Heart left ventricle (tissue), 16 donors: ENCODE results near the gene RBM26. TPM values are rescaled to one million over a fixed set of nuclear protein-coding genes. Genes with fewer than 3 reads are reported as not detected.

Experiments used
- ATAC-seq, 4 donors: fragments of 200-7000 bp; cut with Tn5 transposase; one replicate each; pipeline ENCODE4 v1.9.1; 2020 to 2022; ENCODE audit warnings: moderate library complexity in 4 of 4, mild to moderate bottlenecking in 3 of 4, moderate number of reproducible peaks in 1 of 4
- DNase-seq, 5 donors: peaks; one replicate each; pipeline ENCODE4 v3.0.0-alpha.2; 2020
- H3K27ac ChIP-seq, 12 donors: fragments of 200-600 bp; sonication (generic) in 4 of 12; one replicate each; pipeline versions ENCODE4 v1.5.0 to v1.8.0; 2016 to 2022; ENCODE audit warnings: mild to moderate bottlenecking in 2 of 12
- H3K27me3 ChIP-seq, 9 donors: fragments of 200-600 bp; sonication (generic) in 2 of 9; one replicate each; pipeline versions ENCODE4 v1.5.1 to v1.8.0; 2016 to 2022; ENCODE audit warnings: mild to moderate bottlenecking in 3 of 9
- H3K36me3 ChIP-seq, 9 donors: fragments of 200-600 bp; sonication (generic) in 2 of 9; one replicate each; pipeline versions ENCODE4 v1.5.0 to v1.8.0; 2018 to 2022; ENCODE audit warnings: mild to moderate bottlenecking in 2 of 9
- H3K4me1 ChIP-seq, 12 donors: fragments of 200-600 bp; sonication (generic) in 4 of 12; one replicate each; pipeline versions ENCODE4 v1.5.0 to v1.8.0; 2016 to 2022; ENCODE audit warnings: mild to moderate bottlenecking in 3 of 12
- H3K4me3 ChIP-seq, 12 donors: fragments of 200-600 bp; sonication (generic) in 4 of 12; one replicate each; pipeline versions ENCODE4 v1.5.0 to v1.8.0; 2017 to 2022; ENCODE audit warnings: mild to moderate bottlenecking in 9 of 12, moderate library complexity in 4 of 12
- H3K9me3 ChIP-seq, 12 donors: fragments of 200-600 bp; sonication (generic) in 4 of 12; one replicate each; pipeline versions ENCODE4 v1.5.0 to v1.8.0; 2016 to 2022; ENCODE audit warnings: mild to moderate bottlenecking in 1 of 12
- POLR2A ChIP-seq, 2 donors: fragments of 450-650 bp; IDR thresholded peaks; one replicate each; pipeline ENCODE4 v1.6.1; 2017; ENCODE audit warnings: antibody characterized with exemption in 2 of 2, mild to moderate bottlenecking in 2 of 2, moderate library complexity in 2 of 2
- WGBS, 4 donors: extraction: QIAGEN DNeasy Blood & Tissue Kit in 2 of 4; methylation state at CpG; one replicate each; pipeline versions ENCODE4 v1.1.5 to v1.1.7; 2013 to 2018; 5-methylcytosine and 5-hydroxymethylcytosine counted together
- intact Hi-C, 10 donors: fragments of 100-400 bp; cut with DNase I; formaldehyde crosslinking; loops; one replicate each; pipeline versions ENCODE4 v1.11.1 to v1.14.2; 2022
- polyA plus RNA-seq, 2 donors: library from polyadenylated mRNA; stranded (reverse); fragments of 200-250 nt; gene quantifications; one replicate each; pipeline ENCODE4 v1.2.3, GENCODE V29; 2013
- total RNA-seq, 9 donors: library from RNA; depleted of rRNA in 2 of 9; stranded (reverse); fragments of >200 nt in 2 of 9; fragmentation: NEBNext Ultra II Directional in 3 of 9; extraction: Animal tissue kit (Norgen Biotek cat#: 25700) in 3 of 9; gene quantifications; one replicate each; pipeline versions ENCODE4 v1.1.0 to v1.2.4, GENCODE V29; 2016 to 2023
- TF ChIP-seq, protein P1 (sequence below), 12 donors: fragments of 200-600 bp; sonication (generic) in 4 of 12; IDR thresholded peaks; one replicate each; pipeline versions ENCODE4 v1.5.0 to v1.8.0; 2018 to 2022; ENCODE audit warnings: antibody characterized with exemption in 12 of 12, mild to moderate bottlenecking in 5 of 12
- donor health status: ischemic (EF 13 %, LVEDD 7.1; RV severe dilation, severe dysfunction).
- donor health status: healthy with polysubstance abuse.
- donor health status: DM: no; HTN: yes; CAD: no.
- donor health status: DM: no; HTN: no; CAD: no.
- donor health status: ischemic (EF 25% LVEDD 6.9; RV normal size, moderate dysfunction).
- donor health status: ischemic (EF 25% LVEDD 5.7; RV mildly dilated, moderate dysfunction).
- donor health status: healthy.
- donor health status: DM: yes; HTN: yes; CAD: no.
- donor health status: ischemic (EF 35%, LVEDD 5.7; RV mildly dilated, moderate dysfunction).
- donor health status: nonischemic (EF 11% LVEDD 7.7; RV severe dilation, severe dysfunction).
- donor health status: DM: yes; HTN: yes; CAD: no.
- donor health status: PGD.
- donor health status: ischemic (EF 29% LVEDD 5.4; RV normal size, mild dysfunction).
- donor health status: nonischemic (EF 23%, LVEDD 6.1; RV moderate dilation, normal function).

RBM26 gene
- total and polyA plus RNA-seq, 11 donors = 11.5 to 28.4 (median 20.8) TPM

DNA sequence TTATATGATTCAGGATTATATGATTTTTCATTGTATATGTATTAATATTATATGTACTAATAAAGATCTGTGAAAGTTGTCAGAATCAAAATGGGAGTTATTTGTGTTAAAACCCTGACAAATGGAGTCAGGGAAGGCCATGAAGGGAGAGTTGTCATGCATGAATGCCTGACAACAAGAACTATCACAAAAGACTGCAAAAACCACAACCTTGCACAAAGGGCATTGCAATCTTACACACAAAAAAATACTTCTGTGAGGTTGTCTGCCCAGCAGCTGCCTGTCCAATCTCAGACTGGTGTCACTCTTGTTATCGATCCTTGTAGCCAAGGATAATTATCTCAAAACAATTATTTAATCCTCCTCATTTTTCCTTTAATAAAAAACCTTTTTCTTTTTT is 21.2 kb upstream of the RBM26 start:
- ATAC-seq = no peak
- no peak overlapping the region for H3K4me3 ChIP-seq
- no peak for DNase-seq
- H3K4me1 ChIP-seq = peaks cover 0 to 3% (median 0%) of the 10 kb centered on the region in 12 donors
- 78 to 96% (median 82%) methylated on average over 1 of the region's 1 CpG for WGBS, 4 donors
- no peaks in the 10 kb centered on the region for H3K27me3 ChIP-seq
- H3K36me3 ChIP-seq = no peaks in the 10 kb centered on the region
- TF ChIP-seq, protein P1, sequence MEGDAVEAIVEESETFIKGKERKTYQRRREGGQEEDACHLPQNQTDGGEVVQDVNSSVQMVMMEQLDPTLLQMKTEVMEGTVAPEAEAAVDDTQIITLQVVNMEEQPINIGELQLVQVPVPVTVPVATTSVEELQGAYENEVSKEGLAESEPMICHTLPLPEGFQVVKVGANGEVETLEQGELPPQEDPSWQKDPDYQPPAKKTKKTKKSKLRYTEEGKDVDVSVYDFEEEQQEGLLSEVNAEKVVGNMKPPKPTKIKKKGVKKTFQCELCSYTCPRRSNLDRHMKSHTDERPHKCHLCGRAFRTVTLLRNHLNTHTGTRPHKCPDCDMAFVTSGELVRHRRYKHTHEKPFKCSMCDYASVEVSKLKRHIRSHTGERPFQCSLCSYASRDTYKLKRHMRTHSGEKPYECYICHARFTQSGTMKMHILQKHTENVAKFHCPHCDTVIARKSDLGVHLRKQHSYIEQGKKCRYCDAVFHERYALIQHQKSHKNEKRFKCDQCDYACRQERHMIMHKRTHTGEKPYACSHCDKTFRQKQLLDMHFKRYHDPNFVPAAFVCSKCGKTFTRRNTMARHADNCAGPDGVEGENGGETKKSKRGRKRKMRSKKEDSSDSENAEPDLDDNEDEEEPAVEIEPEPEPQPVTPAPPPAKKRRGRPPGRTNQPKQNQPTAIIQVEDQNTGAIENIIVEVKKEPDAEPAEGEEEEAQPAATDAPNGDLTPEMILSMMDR (IDR thresholded peaks at IDR 0.05) = no peak
- TF ChIP-seq POLR2A (IDR thresholded peaks at IDR 0.05) = no peak
- H3K9me3 ChIP-seq = no peaks in the 10 kb centered on the region
- no peak overlapping the region for H3K27ac ChIP-seq
- intact Hi-C loops = loop anchor here in 5 of 10 donors (5.0 to 10.0 kb wide), 5 partner anchors 50 to 110 kb away; partner anchors contain the start of gene NDFIP2 (in 2 of the 5)

DNA sequence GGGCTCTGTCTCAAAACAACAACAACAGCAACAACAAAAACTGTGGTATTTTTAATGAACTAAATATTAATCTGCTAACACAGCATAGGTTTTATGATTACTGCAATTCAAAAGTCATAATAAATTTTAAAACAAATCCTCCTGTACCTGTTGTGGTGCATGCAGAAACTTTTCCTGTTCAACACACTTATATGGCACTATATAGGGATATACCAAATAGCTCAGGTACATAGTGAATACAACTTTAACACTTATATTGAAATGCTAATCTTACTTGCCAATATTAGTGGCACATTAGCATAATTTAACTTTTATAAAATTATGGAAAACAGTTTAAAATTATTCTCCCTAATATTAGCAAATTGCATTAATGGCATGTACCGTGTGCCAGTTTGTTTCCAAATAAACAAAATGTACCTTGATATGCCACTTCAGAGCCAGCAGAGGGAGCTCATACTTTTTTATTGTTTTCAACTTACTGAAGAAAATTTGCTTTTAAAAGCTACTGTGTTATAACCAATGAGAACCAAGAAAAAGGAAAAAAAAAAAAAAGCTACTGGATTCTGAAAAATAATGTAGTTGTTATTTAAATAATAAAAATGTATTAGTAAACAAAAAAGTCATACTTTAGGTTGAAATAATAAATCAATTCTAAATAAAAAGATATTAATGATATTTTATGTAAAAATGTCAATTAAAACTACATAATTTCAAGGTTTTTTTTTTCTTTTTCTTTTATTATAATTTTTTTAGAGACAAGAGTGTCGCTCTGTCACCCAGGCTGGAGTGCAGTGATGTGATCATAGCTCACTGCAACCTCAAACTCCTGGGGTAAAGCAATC is 18.0 kb upstream of the RBM26 start:
- WGBS, 4 donors = 25 to 35% (median 30%) methylated on average over 2 of the region's 2 CpGs
- DNase-seq = no peak
- Histone ChIP-seq H3K4me1 (peaks cover 0 to 3% (median 0%) of the 10 kb centered on the region in 12 donors), H3K27me3 (no peaks in the 10 kb centered on the region), H3K4me3 (no peak overlapping the region), H3K27ac (no peak overlapping the region), H3K36me3 (no peaks in the 10 kb centered on the region), H3K9me3 (no peaks in the 10 kb centered on the region)
- ATAC-seq = peak in 2 of 4 donors; percentile 37 to 41
- intact Hi-C loops = loop anchor here in 9 of 10 donors (1.0 to 10.0 kb wide), 5 partner anchors 58 to 118 kb away; partner anchors contain the start of gene NDFIP2 (in 2 of the 9)
- TF ChIP-seq, protein P1 (IDR thresholded peaks at IDR 0.05) = peak; percentile 52 to 81 (median 70)
- no peak for TF ChIP-seq POLR2A (IDR thresholded peaks at IDR 0.05)

DNA sequence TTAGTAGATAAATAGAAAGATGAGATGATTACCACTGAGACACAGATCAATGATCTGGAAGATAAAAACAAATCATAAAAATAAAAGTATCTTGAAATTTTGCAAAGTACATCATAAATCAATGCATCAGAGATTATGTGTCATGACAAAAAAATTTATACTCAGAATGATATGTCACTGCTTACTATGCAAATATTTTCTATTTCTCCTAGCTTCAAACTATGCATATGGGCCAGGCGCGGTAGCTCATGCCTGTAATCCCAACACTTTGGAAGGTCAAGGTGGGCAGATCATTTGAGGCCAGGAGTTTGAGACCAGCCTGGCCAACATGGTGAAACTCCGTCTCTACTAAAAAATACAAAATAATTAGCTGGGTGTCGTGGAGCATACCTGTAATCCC is 17.3 kb upstream of the RBM26 start:
- no peaks in the 10 kb centered on the region for H3K27me3 ChIP-seq
- H3K9me3 ChIP-seq = no peaks in the 10 kb centered on the region
- intact Hi-C loops = loop anchor here in 3 of 10 donors (1.0 to 10.0 kb wide), 4 partner anchors 59 to 119 kb away; partner anchors contain the start of gene NDFIP2 (in 2 of the 3)
- no peak overlapping the region for H3K4me3 ChIP-seq
- ATAC-seq = no peak
- TF ChIP-seq, protein P1 (IDR thresholded peaks at IDR 0.05) = no peak
- no peak for TF ChIP-seq POLR2A (IDR thresholded peaks at IDR 0.05)
- peaks cover 0 to 3% (median 0%) of the 10 kb centered on the region in 12 donors for H3K4me1 ChIP-seq
- 92 to 95% (median 93%) methylated on average over 4 of the region's 4 CpGs for WGBS, 4 donors
- no peaks in the 10 kb centered on the region for H3K36me3 ChIP-seq
- no peak overlapping the region for H3K27ac ChIP-seq
- DNase-seq = no peak

DNA sequence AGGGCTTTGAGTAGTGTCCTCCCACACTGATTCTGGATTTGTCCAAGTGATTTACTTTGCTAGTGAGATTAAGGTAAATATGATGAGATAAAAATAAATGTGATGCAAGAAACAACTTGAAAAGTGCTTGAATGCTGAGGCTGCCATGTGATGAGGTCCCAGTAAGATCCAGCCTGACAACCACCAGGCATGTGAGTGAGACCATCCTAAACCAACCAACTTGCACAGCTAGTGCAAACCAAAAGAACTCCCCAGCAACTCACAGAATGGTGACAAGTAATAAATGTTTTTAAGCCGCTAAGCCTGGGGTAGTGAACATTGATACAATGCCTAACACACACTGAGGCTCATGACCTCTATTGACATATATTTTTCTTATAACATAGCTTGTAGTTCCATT is 13.3 kb upstream of the RBM26 start:
- Histone ChIP-seq H3K27me3 (no peaks in the 10 kb centered on the region), H3K4me3 (no peak overlapping the region), H3K9me3 (no peaks in the 10 kb centered on the region), H3K36me3 (peaks cover 0 to 7% (median 0%) of the 10 kb centered on the region in 9 donors), H3K4me1 (no peaks in the 10 kb centered on the region), H3K27ac (no peak overlapping the region)
- WGBS, 4 donors = 96 to 100% (median 96%) methylated on average over 1 of the region's 1 CpG
- intact Hi-C loops = loop anchor here in 1 of 10 donors (5.0 kb wide), 1 partner anchor 58 kb away; no protein-coding TSS in a partner anchor
- DNase-seq = no peak
- no peak for TF ChIP-seq POLR2A (IDR thresholded peaks at IDR 0.05)
- TF ChIP-seq, protein P1 (IDR thresholded peaks at IDR 0.05) = no peak
- no peak for ATAC-seq
